GM12878 (cell line): ENCODE measurements around the gene FAM171A1. TPM values are rescaled to one million over a fixed set of nuclear protein-coding genes. Genes with fewer than 3 reads are reported as not detected.

Source experiments
- ATAC-seq: fragments of 200-7000 bp; cut with Tn5 transposase; 3 replicates; pipeline ENCODE4 v1.9.1; 2020; ENCODE audit warnings: mild to moderate bottlenecking, moderate library complexity
- BruUV-seq: library from RNA; stranded (reverse); fragments of 400-500 nt; replicated peaks from 2 replicates; lab custom pipeline; 2021; lab: Mats Ljungman, UMichigan
- CTCF ChIA-PET: fragments of 300-600 bp; sonication (Branson Sonifier 250); formaldehyde crosslinking; extraction: SDS; loops from one replicate; lab custom pipeline; 2021; ENCODE audit warnings: inconsistent platforms; lab: Yijun Ruan, JAX
- POLR2A ChIA-PET: fragments of 350-600 bp; formaldehyde crosslinking; extraction: SDS; loops from one replicate; lab custom pipeline; 2021; ENCODE audit warnings: inconsistent platforms; lab: Charles Lee
- RAD21 ChIA-PET: fragments of 300-600 bp; sonication (Branson Sonifier 250); formaldehyde crosslinking; loops from one replicate; lab custom pipeline; 2023; ENCODE audit warnings: antibody characterized with exemption; ENCODE audit not compliant: unreplicated experiment; lab: Charles Lee
- SMC1A ChIA-PET: fragments of 300-600 bp; sonication (Branson Sonifier 250); formaldehyde crosslinking; loops from one replicate; lab custom pipeline; 2023; ENCODE audit not compliant: unreplicated experiment, uncharacterized antibody; lab: Charles Lee
- DNase-seq: peaks from one replicate; pipeline ENCODE4 v3.0.0-alpha.2; 2011; ENCODE audit warnings: low read depth, low spot score
- FAIRE-seq: peaks from 3 replicates; lab custom pipeline; 2011; peaks lifted over from hg19 to GRCh38; lab: Jason Lieb, UNC
- H2AFZ ChIP-seq: 2 replicates; pipeline ENCODE4 v1.6.0; 2011; ENCODE audit warnings: low read depth, low read length, control low read depth; ENCODE audit not compliant: control insufficient read depth
- H3K27ac ChIP-seq: 2 replicates; pipeline ENCODE4 v1.5.1; 2011; ENCODE audit warnings: control low read depth; ENCODE audit not compliant: control insufficient read depth, insufficient read depth
- H3K27me3 ChIP-seq, 2 experiments: replicated peaks in 1 of 2; 2 replicates each; pipeline versions ENCODE4 v1.6.0 to v1.6.1; 2011; ENCODE audit warnings: low read length in 1 of 2; ENCODE audit not compliant: control insufficient read depth in 2 of 2, insufficient read depth in 2 of 2
- H3K36me3 ChIP-seq, 2 experiments: 2 replicates each; pipeline ENCODE4 v1.5.1; 2011; ENCODE audit warnings: low read length in 1 of 2; ENCODE audit not compliant: control insufficient read depth in 2 of 2, insufficient read depth in 2 of 2
- H3K4me1 ChIP-seq: 2 replicates; pipeline ENCODE4 v1.6.1; 2011; ENCODE audit warnings: mild to moderate bottlenecking, low read length, moderate library complexity, mixed read lengths; ENCODE audit not compliant: control insufficient read depth, insufficient read depth
- H3K4me2 ChIP-seq: 2 replicates; pipeline ENCODE4 v1.6.0; 2011; ENCODE audit warnings: control low read depth; ENCODE audit not compliant: control insufficient read depth, insufficient read depth
- H3K4me3 ChIP-seq: fragments of 200-600 bp; sonication (generic); 2 replicates; pipeline ENCODE4 v1.5.1; 2016
- H3K79me2 ChIP-seq: 2 replicates; pipeline ENCODE4 v1.6.0; 2011; ENCODE audit warnings: low read length; ENCODE audit not compliant: control insufficient read depth, insufficient read depth
- H3K9ac ChIP-seq: 2 replicates; pipeline ENCODE4 v1.8.0; 2011; ENCODE audit warnings: low read length, control low read depth, mixed read lengths; ENCODE audit not compliant: control insufficient read depth, insufficient read depth
- H3K9me3 ChIP-seq: replicated peaks from 3 replicates; pipeline ENCODE4 v1.5.1; 2011; ENCODE audit warnings: mild to moderate bottlenecking, low read length; ENCODE audit not compliant: control insufficient read depth, insufficient read depth
- H4K20me1 ChIP-seq: 2 replicates; pipeline ENCODE4 v1.6.0; 2011; ENCODE audit not compliant: control insufficient read depth, insufficient read depth
- ASH2L ChIP-seq: fragments of 300-600, 200-600 bp; sonication (generic); IDR thresholded peaks from 2 replicates; pipeline ENCODE4 v1.6.1; 2017; ENCODE audit warnings: low read depth, mild to moderate bottlenecking, borderline replicate concordance
- MEF2A ChIP-seq: IDR thresholded peaks from 2 replicates; pipeline ENCODE4 v1.6.1; 2011; ENCODE audit warnings: low read depth, mild to moderate bottlenecking, low read length, moderate library complexity; ENCODE audit not compliant: insufficient read depth
- MYB ChIP-seq: fragments of 150-350 bp; IDR thresholded peaks from 2 replicates; pipeline ENCODE4 v1.6.1; 2014; ENCODE audit warnings: mild to moderate bottlenecking, low read depth, low read length, borderline replicate concordance
- MYC ChIP-seq: IDR thresholded peaks from 2 replicates; pipeline ENCODE4 v1.6.1; 2011; ENCODE audit warnings: mild to moderate bottlenecking, low read length, moderate library complexity, inconsistent platforms; ENCODE audit not compliant: insufficient read depth, insufficient replicate concordance, insufficient read length, severe bottlenecking
- PAX5 ChIP-seq: IDR thresholded peaks from 2 replicates; pipeline ENCODE4 v1.6.1; 2011; ENCODE audit warnings: low read depth, low read length, borderline replicate concordance
- SP1 ChIP-seq: IDR thresholded peaks from one replicate; pipeline ENCODE4 v1.6.1; 2011; ENCODE audit warnings: low read depth, low read length
- SPI1 ChIP-seq: IDR thresholded peaks from 2 replicates; pipeline ENCODE4 v1.6.1; 2011; ENCODE audit warnings: low read depth, mild to moderate bottlenecking, low read length, moderate library complexity, borderline replicate concordance; ENCODE audit not compliant: insufficient read depth
- ZBED1 ChIP-seq: IDR thresholded peaks from 2 replicates; pipeline ENCODE4 v1.6.1; 2016; ENCODE audit warnings: borderline replicate concordance
- WGBS: methylation state at CpG from one replicate; pipeline ENCODE4 v1.1.6; 2016; ENCODE audit warnings: low lambda C conversion rate; ENCODE audit not compliant: insufficient replicate concordance, insufficient coverage; ENCODE audit errors: missing lambda C conversion rate; 5-methylcytosine and 5-hydroxymethylcytosine counted together
- in situ Hi-C: fragments of 300-500 bp; cut with MboI; formaldehyde crosslinking; loops from 9 replicates; pipeline ENCODE4 v1.14.3; 2018; ENCODE audit warnings: mixed read lengths
- intact Hi-C: fragments of 100-400 bp; cut with micrococcal nuclease; formaldehyde crosslinking; loops from one replicate; pipeline ENCODE4 v1.14.2; 2022; ENCODE audit not compliant: unreplicated experiment
- polyA plus RNA-seq, 11 experiments: library from polyadenylated mRNA; depleted of rRNA in 4 of 11; unstranded in 6 of 11; stranded (reverse) in 5 of 11; fragments of >200 nt; fragmentation: Nextera tagmentation in 4 of 11; fragmentation: Illumina TruSeq in 1 of 11; extraction: Ambion mirVana in 4 of 11; extraction: Trizol in 1 of 11; gene quantifications; 1 replicate in 1 of 11; 2 replicates in 10 of 11; pipeline versions ENCODE4 v1.2.1 to v1.2.3, GENCODE V29; 2011 to 2016; ENCODE audit warnings: inconsistent platforms in 2 of 11, missing spikeins in 2 of 11, low read depth in 1 of 11
- total RNA-seq, 4 experiments: library from RNA; depleted of rRNA in 3 of 4; stranded (reverse); fragments of >200 nt in 3 of 4; fragmentation: Illumina TruSeq in 1 of 4; extraction: Trizol in 1 of 4; gene quantifications; 2 replicates each; pipeline versions ENCODE4 v1.2.1 to v1.2.3, GENCODE V29; 2013 to 2021
- TF ChIP-seq, protein P1 (sequence below): fragments of 450-650 bp; formaldehyde crosslinking; IDR thresholded peaks from 2 replicates; pipeline ENCODE4 v1.5.0; 2022; ENCODE audit warnings: mild to moderate bottlenecking, missing genetic modification characterization
- TF ChIP-seq, protein P2 (sequence below): fragments of 450-650 bp; IDR thresholded peaks from 2 replicates; pipeline ENCODE4 v1.6.1; 2018; ENCODE audit warnings: borderline replicate concordance, mild to moderate bottlenecking; ENCODE audit not compliant: partially characterized antibody

The FAM171A1 gene
- total and polyA plus RNA-seq, 10 of the 15 experiments (the other 5 are each of a cell fraction or from before 2014, with no cell fraction given) = 0.05 to 0.28 (median 0.10) TPM; not detected in 1

DNA sequence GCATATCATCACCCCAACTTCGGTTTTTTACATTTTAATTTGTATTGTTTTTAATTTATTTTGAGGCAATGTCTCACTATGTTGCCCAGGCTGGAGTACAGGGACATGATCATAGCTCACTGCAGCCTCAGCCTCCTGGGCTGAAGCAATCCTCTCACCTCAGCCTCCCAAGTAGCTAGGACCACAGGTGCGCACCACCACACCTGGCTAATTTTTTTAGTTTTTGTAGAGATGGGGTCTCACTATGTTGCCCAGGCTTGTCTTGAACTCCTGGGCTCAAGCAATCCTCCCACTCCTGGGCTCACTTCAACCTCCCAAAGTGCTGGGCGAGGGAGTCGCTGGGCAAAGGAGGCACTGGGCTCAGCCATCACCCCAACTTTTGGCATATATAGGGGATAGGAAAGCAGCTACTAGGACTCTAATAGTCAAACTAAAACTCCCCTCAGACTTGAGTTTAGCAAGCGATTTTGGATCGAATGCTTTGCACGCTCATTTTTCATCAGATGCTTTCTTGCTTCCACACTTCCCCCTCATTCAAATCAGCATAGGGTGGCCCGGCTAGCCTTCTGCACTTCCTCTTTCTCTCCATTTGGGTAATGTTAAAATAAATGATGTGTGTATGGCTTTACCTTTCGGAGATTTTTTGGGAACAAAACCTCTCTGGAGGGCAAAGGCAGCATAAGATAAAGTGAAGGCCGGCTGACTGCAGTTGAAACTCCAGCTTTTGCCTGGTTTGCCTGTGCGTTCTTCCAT is 181.8 kb downstream of the FAM171A1 start:
- no peaks in the 10 kb centered on the region for H3K4me1 ChIP-seq
- H3K27me3 ChIP-seq = no peaks in the 10 kb centered on the region; a peak in 1 of 4 replicates
- ChIA-PET RAD21 (no interaction called here), CTCF (no interaction called here), POLR2A (interaction anchor here (0.5 to 0.6 kb wide), 2 partner anchors 39 to 42 kb away, joined by 3 read pairs; no protein-coding TSS in a partner anchor), SMC1A (no interaction called here)
- ATAC-seq (0 out of 3 replicates have a peak, but pooled peaks have one; percentile 38), FAIRE-seq (no peak), DNase-seq (no peak)
- no peak overlapping the region for H3K9ac ChIP-seq
- no peak overlapping the region for H3K4me3 ChIP-seq
- no peaks in the 10 kb centered on the region for H4K20me1 ChIP-seq
- TF ChIP-seq SPI1 = peak; percentile 90
- TF ChIP-seq ASH2L = no peak
- no peaks in the 10 kb centered on the region for H3K79me2 ChIP-seq
- H3K36me3 ChIP-seq = no peaks in the 10 kb centered on the region
- H3K27ac ChIP-seq = no peak overlapping the region
- H3K9me3 ChIP-seq = no peaks in the 10 kb centered on the region; the same call in 2 of the 3 replicates
- 31% methylated on average over 11 of the region's 11 CpGs for WGBS
- H2AFZ ChIP-seq = no peak overlapping the region
- BruUV-seq = no TSS peak
- H3K4me2 ChIP-seq = no peak overlapping the region
- in situ Hi-C loops (no loop called here), intact Hi-C loops (no loop called here)

DNA sequence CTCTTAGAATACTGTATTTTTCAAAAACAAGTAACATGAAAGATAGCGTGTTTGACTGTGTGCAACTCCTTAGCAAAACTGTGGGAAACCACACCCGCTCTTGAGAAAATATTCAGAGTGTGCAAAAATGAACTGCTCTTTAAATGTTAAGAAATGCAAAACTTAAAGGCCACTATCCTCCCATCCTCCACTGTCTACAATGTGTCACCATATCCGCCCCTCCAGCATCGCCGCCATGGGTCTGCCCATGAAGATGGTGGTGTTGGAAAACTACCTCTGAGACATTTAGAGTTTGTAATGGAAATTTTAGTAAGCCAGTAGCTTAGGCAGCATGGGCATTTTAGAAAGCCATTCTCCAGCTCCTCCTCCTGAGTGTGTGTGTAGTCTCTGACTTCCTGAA is 182.5 kb downstream of the FAM171A1 start:
- H3K9ac ChIP-seq = no peak overlapping the region
- H3K36me3 ChIP-seq = no peaks in the 10 kb centered on the region
- ChIA-PET POLR2A (interaction anchor here (0.6 kb wide), 1 partner anchor 38 kb away, joined by 3 read pairs; no protein-coding TSS in a partner anchor), RAD21 (no interaction called here), CTCF (no interaction called here), SMC1A (no interaction called here)
- ATAC-seq (no peak), FAIRE-seq (no peak), DNase-seq (no peak)
- H2AFZ ChIP-seq = no peak overlapping the region
- in situ Hi-C loops (no loop called here), intact Hi-C loops (no loop called here)
- WGBS = 66% methylated on average over 5 of the region's 5 CpGs
- no peak overlapping the region for H3K27ac ChIP-seq
- no peaks in the 10 kb centered on the region for H4K20me1 ChIP-seq
- H3K4me3 ChIP-seq = no peak overlapping the region
- H3K79me2 ChIP-seq = no peaks in the 10 kb centered on the region
- no TSS peak for BruUV-seq
- no peak overlapping the region for H3K4me2 ChIP-seq
- no peaks in the 10 kb centered on the region for H3K4me1 ChIP-seq
- no peaks in the 10 kb centered on the region; the same call in 2 of the 3 replicates for H3K9me3 ChIP-seq
- H3K27me3 ChIP-seq = no peaks in the 10 kb centered on the region; a peak in 1 of 4 replicates
- TF ChIP-seq MYC (no peak), MEF2A (no peak), SP1 (no peak), MYB (no peak), PAX5 (no peak), ZBED1 (no peak)
- TF ChIP-seq, protein P1, sequence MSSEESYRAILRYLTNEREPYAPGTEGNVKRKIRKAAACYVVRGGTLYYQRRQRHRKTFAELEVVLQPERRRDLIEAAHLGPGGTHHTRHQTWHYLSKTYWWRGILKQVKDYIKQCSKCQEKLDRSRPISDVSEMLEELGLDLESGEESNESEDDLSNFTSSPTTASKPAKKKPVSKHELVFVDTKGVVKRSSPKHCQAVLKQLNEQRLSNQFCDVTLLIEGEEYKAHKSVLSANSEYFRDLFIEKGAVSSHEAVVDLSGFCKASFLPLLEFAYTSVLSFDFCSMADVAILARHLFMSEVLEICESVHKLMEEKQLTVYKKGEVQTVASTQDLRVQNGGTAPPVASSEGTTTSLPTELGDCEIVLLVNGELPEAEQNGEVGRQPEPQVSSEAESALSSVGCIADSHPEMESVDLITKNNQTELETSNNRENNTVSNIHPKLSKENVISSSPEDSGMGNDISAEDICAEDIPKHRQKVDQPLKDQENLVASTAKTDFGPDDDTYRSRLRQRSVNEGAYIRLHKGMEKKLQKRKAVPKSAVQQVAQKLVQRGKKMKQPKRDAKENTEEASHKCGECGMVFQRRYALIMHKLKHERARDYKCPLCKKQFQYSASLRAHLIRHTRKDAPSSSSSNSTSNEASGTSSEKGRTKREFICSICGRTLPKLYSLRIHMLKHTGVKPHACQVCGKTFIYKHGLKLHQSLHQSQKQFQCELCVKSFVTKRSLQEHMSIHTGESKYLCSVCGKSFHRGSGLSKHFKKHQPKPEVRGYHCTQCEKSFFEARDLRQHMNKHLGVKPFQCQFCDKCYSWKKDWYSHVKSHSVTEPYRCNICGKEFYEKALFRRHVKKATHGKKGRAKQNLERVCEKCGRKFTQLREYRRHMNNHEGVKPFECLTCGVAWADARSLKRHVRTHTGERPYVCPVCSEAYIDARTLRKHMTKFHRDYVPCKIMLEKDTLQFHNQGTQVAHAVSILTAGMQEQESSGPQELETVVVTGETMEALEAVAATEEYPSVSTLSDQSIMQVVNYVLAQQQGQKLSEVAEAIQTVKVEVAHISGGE (CRISPR knock-in tag) = no peak
- TF ChIP-seq, protein P2, sequence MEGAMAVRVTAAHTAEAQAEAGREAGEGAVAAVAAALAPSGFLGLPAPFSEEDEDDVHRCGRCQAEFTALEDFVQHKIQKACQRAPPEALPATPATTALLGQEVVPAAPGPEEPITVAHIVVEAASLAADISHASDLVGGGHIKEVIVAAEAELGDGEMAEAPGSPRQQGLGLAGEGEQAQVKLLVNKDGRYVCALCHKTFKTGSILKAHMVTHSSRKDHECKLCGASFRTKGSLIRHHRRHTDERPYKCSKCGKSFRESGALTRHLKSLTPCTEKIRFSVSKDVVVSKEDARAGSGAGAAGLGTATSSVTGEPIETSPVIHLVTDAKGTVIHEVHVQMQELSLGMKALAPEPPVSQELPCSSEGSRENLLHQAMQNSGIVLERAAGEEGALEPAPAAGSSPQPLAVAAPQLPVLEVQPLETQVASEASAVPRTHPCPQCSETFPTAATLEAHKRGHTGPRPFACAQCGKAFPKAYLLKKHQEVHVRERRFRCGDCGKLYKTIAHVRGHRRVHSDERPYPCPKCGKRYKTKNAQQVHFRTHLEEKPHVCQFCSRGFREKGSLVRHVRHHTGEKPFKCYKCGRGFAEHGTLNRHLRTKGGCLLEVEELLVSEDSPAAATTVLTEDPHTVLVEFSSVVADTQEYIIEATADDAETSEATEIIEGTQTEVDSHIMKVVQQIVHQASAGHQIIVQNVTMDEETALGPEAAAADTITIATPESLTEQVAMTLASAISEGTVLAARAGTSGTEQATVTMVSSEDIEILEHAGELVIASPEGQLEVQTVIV = no peak
